Stimulated activated CD8-positive, alpha-beta memory T cell treated with anti-CD3 and anti-CD28 coated beads, Interleukin-2, amount 100 ng/mL, for 1 hour (primary cell): ENCODE data around the gene GALK2.

Source experiments
- DNase-seq, 2 donors: peaks; one replicate each; pipeline ENCODE4 v3.0.0-alpha.2; 2020; ENCODE audit warnings: low read depth in 2 of 2

GALK2 gene

DNA sequence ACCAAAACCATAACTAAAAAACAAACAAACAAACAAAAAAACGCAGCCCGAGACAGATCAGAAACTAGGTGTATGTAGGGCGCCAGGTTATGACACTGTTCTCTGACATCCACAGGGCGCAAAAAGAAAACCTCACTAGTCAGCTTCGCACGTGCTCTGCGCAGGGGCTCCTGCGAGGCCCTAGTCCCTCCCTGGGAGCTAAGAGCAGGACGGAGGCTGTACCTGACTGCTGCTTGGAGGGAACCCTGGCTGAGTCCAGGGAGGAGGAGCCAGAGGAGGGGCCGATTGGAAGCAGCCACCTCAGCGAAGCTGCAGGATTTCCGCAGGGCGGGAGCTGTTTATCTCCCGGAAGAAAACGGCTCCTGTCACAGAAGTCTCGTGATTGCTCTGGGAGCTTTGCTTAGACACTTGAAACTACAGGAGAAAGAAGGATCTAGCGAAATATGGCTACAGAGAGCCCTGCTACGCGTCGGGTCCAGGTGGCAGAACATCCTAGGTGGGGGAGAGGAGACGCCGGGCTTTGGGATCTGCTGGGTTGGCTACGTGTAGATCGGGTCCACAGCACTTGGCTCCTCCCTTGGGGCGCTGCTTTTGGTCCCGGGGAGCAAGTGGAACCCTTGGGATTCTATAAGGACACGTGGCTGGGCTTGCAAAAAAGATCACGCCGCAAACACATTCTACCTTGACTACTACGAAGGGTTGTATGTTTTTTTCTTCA lies at the start of gene GALK2:
GALK2 (plus strand) TSS at position 368 of the 718 bp plus-strand sequence; CDS start at position 444, 76 bp downstream.
- peak; percentile 38 to 55 for DNase-seq

GRCh38 chr15:49120832-49121231 lies 49.2 kb upstream of the GALK2 start:
- DNase-seq = no peak

GRCh38 chr15:49121901-49122300 lies 48.1 kb upstream of the GALK2 start:
- DNase-seq = no peak

DNA sequence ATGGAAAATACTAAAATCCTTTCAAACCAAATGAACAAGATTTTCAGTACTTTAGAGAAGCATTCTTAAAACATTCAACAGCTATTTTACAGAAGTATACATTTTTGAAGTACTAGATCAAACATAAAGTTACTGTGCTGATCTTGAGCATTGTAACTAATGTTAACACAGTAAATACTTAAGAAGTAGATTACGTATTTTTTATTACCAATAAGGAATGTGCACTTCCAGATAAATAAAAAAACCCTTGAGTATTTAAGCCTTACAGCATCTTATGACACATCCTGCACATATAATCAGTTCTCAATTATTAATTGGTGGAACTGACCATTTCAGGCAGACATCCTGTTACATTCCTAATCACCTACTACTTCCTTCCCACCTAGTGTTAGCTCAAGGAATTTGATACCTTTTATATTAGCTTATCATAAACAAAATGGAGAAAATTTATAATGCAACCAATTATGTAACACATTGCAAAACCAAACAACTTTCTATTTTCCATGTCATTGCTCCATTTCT lies 47.4 kb upstream of the GALK2 start:
- no peak for DNase-seq

DNA sequence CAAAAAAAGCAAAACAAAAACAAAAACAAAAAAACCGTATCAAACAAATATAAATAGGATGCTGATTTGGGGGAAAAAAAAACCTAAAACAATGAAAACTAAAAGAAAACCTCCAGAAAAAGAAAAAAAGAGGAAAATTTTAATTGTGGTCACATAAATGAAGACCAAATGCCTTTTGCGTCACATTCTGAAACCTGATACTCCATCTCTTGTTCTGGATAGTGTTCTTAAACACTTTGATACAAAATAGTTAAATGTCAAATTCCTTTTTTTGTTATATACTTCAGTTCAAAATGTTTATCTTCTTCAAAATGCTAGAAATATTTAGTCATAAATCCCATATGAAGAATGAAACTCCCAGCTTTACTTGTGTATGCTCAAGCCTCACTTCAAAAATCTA lies 45.7 kb upstream of the GALK2 start:
- no peak for DNase-seq

DNA sequence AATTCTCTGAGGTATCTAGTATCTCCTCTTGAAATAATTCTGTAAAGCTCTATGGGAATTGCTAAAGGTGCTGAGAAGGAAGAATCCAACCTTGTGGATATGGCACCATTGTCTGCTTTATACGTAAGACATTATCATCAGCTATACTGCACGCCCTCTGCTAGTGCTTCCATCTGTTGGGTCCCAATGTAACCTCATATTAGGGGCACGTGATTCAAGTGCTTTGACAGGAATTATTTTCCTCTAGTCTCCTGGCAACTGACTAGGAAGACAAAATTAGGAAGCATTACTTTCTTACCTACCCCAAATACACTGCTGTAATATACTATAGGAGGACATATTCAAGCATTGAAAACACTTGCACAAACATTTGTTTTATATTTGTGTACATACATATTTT lies 38.6 kb upstream of the GALK2 start:
- no peak for DNase-seq

DNA sequence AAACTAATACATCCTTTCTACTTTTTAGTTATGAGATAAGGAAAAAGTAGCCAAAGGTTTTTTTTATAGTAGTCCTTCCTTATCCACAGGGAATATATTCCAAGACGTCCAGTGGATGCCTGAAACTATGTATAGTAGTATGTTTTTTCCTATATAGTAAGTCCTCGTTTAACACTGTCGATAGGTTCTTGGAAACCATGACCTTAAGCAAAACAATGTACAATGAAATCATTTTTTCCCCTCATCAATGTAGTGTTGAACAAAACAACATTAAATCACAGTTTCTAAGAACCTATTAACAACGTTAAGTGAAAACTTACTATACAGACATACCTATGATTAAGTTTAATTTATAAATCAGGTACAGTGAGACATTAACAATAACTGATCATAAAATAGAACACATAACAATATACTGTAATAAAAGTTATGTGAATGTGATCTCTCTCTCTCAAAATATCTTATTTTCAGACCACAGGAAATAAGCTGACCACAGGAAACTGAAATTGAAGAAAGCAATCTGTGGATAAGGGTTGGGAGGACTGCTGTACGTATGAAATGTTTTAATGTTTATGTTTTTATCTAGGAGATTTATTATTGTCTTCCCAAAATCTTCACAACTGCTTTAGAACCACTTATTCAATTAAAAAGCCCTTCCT lies 35.2 kb upstream of the GALK2 start:
- no peak for DNase-seq

DNA sequence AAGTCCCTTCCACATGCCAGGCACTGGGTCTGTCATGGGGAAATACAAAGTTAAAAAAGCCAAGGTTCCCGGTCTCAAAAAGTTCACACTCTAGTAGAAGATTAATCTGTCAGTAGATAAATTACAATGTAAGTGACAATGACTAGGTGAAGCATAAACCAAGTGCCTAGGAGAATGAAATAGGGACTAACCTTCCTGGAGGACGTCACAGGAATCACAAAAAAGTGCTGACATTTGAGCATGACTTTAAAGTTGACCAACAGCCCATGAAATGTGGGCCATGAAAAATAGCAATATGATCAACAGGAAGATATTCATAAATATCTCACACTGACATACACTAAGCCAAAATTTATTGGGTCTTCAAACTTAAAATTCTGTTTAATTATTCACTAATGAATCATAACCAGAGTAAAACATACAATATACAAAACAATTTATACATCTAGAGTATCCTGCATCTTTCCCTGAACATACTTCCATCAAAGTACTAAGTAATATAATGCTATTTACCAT lies 34.6 kb upstream of the GALK2 start:
- DNase-seq = no peak

DNA sequence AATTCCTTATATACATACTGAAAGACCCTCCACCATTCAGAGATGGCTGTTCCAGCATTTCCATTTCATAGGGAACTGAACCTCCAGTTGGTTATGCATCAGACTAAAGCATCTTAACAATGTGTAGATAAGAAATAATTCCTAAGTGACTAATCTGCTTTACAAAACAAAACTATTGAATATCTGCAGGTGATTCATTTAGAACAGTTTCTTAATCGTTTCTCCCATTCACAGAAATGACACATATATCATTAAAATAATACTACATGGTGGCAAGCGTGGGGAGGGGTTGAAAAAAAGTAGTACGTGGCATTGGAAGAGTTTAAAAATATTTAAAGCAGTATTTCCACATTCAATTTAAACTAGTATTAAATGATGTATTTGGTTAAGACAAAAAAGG lies 34.1 kb upstream of the GALK2 start:
- DNase-seq = no peak

DNA sequence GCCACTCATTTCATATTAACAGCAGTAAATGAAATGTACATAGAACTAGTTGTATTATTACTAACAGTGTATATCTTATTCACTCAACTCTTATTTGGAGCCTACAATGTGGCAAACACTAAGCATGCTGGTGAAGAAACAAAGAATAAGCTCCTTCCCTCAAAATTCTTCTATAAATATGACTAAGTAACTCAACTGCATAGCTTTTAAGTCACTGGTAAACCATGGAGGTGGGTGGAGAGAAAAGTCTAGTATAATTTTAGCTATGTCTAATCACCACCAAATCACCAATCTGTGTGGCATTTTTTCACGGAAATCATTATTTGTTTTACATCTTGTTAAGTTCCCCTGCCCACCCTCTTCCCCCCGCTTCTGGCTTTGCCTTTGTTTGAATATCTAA lies 32.2 kb upstream of the GALK2 start:
- DNase-seq = no peak

DNA sequence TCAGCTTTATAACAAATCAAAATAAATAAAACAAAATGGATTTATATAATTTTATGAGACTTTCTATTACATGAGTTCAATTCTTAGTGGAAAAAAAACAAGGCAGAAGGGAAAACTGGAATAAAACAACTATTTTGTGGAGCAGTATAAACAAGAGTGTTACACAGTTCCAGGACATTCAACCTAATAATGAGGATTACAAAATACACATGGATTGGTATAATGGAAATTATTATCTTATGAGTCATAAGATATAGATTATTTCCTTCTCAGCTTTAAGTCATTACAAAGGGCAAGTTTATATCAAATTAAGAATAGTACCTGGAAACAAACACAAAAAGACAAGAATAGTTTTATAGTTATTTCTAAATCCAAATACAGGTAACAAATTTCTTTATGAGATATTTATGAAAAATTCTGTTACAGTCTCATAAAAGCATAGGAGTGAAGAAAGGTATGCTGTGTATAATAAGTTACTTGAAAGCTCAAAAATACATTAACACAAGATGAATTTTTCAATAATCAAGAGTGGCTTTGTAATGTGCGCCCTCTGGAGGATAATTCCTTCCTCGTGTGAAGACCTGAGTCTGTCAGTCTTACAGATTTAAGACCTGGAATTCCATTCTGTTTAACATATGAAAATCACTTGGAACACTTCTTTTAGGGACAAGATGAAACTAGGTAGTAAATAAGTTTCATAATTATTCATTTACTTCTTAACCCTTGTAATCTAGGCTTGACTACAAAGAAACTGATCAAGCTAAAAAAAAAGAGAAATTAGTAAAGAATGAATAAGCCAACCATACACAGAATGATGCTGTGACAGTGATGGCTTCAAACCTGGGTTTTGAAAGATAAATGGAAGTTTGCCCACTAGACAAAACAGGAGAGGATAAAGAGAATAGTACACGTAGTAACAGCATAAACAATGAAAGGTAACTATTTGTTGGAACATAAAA lies 24.1 kb upstream of the GALK2 start:
- DNase-seq = no peak

DNA sequence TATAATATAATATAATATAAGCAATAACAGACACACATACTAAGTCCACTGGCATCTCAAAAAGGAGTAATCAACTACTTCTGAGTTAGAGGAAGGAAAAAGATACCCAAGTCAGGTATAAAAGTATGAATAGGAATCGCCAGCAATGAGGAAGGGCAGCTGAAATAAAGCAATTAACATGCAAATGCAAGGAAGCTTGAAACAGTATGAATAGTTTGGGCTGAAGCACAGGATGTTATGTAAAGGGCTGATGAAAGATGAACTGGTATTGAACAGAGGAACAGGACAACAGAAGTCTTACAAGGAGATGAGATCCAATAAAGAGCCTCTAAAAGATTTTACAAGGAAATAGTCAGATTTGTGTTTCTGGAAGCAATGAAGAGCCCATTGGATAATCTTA lies 21.7 kb upstream of the GALK2 start:
- no peak for DNase-seq

DNA sequence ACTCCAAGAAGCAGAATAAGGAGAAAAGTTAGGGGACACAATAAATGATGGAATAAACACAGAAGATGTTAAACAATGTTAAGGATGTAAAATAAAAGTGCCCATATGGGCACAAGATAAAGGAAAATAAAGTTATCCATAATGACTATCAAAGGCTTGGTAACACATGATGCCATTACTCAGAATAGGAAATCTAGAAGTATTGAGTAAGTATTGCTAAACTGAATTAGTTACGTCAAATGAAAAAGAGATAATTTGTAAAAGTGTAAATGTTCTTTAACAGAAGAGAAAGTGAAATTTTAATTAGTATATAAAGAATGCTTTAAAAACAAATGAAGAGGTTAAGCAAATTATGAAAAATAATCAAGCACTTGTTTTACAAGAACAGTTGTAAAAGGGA lies 21.3 kb upstream of the GALK2 start:
- DNase-seq = no peak

GRCh38 chr15:49151831-49152230 lies 18.2 kb upstream of the GALK2 start:
- DNase-seq = no peak

DNA sequence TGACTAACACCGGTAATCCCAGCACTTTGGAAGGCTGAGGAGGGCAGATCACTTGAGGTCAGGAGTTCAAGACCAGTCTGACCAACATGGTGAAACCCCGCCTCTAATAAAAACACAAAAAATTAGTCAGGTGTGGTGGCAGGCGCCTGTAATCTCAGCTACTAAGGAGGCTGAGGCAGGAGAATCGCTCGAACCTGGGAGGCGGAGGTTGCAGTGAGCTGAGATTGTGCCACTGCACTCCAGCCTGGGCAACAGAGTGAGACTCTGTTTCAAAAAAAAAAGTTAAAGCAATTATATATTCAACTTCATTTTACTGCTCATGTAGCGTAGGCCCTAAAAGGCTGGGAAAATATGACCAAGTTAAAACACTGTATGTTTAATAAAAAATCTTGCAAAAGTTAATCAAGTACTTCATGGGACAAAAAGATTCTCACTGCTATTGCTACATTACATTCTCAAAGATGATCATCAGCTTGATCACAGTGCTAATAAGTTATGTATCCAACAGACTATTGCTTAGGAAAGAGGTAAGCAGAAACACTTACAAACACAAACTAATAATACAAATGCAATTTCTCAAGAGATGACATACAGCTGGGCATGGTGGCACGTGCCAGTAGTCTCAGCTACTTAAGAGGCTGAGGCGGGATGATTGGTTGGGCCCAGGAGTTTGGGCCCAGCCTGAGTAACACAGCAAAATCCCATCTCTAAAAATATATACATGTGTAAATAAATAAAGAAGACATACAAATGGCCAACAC lies 17.3 kb upstream of the GALK2 start:
- DNase-seq = no peak

- DNase-seq = no peak
These were observed 15.7 kb upstream of the GALK2 start for GRCh38 chr15:49154359-49154758.

DNA sequence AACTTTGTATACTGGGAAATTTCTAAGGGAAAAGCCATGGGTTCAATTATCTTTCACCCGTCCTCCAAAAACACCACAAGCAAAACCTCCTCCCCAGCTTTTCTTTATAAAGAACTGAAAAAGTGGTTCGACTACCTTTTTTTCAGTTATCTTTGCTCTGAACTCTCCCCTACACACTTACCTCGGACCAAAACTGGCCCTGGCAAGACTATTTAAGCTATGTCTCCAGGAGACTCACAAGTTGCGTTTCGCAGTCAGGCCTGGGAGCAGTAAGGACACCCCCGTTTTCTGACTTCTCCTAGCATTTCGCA lies 15.3 kb upstream of the GALK2 start:
- no peak for DNase-seq

- peak; percentile 84 to 88 for DNase-seq
These were observed 14.8 kb upstream of the GALK2 start, which contains the start of gene COPS2 for GRCh38 chr15:49155110-49155833. COPS2 (minus strand) TSS chr15:49155599; CDS start chr15:49155578, 21 bp downstream.

DNA sequence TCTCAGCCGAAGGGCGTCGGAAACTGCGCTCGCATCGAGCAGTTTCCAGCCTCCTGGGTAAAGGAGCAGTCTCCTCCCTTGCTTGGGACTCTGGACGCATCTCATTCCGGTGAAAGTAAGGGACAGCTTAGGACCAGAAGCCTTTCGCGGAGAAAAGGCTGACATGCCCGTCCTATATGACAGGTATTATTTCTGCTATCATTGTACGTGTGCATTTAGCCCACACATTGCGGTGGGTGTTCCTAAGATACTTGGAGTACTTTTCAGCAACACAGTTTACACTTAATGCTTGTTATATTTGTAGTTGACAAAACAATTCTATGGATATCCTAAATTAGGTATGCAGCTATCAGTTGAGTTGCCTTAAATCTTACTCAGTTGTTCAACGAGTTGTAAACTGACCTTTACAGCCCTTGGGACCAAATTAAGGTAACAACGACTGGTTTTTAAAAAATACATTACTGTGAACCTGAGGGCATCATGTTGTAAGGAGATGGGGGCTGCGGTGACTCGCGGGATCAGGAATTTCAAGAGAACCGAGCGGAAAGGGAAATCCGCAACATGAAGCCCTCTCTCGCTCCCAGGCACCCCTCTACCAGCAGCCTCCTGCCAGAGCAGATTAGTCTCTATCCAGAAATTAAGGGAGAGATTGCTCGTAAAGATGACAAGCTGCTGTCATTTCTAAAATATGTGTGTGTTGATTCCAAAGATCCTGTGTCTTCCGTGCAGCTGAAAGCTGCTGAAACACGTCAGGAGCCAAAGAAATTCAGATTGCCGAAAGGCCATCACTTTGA lies 14.0 kb upstream of the GALK2 start:
- DNase-seq = no peak

GRCh38 chr15:49163678-49164077 lies 6.4 kb upstream of the GALK2 start:
- no peak for DNase-seq
